Ishikawa (cell line): ENCODE measurements around the gene EDIL3.

ENCODE experiments used
- CEBPB ChIP-seq: IDR thresholded peaks from 2 replicates; pipeline ENCODE4 v1.6.1; 2012
- CREB1 ChIP-seq: IDR thresholded peaks from 2 replicates; pipeline ENCODE4 v1.6.1; 2012; ENCODE audit warnings: low read depth
- EGR1 ChIP-seq: IDR thresholded peaks from 2 replicates; pipeline ENCODE4 v1.6.1; 2012
- EP300 ChIP-seq: IDR thresholded peaks from 2 replicates; pipeline ENCODE4 v1.6.1; 2012; ENCODE audit warnings: borderline replicate concordance
- FOXM1 ChIP-seq: IDR thresholded peaks from 2 replicates; pipeline ENCODE4 v1.6.1; 2012; ENCODE audit warnings: low read depth, borderline replicate concordance
- NFIC ChIP-seq: IDR thresholded peaks from 2 replicates; pipeline ENCODE4 v1.6.1; 2012
- RAD21 ChIP-seq: IDR thresholded peaks from 2 replicates; pipeline ENCODE4 v1.6.1; 2012; ENCODE audit warnings: low read depth
- TAF1 ChIP-seq: IDR thresholded peaks from 2 replicates; pipeline ENCODE4 v1.6.1; 2012; ENCODE audit warnings: low read depth, mild to moderate bottlenecking
- TCF12 ChIP-seq: IDR thresholded peaks from 2 replicates; pipeline ENCODE4 v1.6.1; 2012; ENCODE audit warnings: low read depth
- TEAD4 ChIP-seq: IDR thresholded peaks from 2 replicates; pipeline ENCODE4 v1.6.1; 2012
- YY1 ChIP-seq: IDR thresholded peaks from 2 replicates; pipeline ENCODE4 v1.6.1; 2012; ENCODE audit warnings: low read depth
- ZBTB7A ChIP-seq: IDR thresholded peaks from 2 replicates; pipeline ENCODE4 v1.6.1; 2012; ENCODE audit warnings: low read depth
- TF ChIP-seq, protein P1 (sequence below): IDR thresholded peaks from 2 replicates; pipeline ENCODE4 v1.6.1; 2012; ENCODE audit warnings: low read depth, mild to moderate bottlenecking
- TF ChIP-seq, protein P2 (sequence below): IDR thresholded peaks from 2 replicates; pipeline ENCODE4 v1.6.1; 2012
- TF ChIP-seq, protein P3 (sequence below): IDR thresholded peaks from 2 replicates; pipeline ENCODE4 v1.6.1; 2012

Gene EDIL3

DNA sequence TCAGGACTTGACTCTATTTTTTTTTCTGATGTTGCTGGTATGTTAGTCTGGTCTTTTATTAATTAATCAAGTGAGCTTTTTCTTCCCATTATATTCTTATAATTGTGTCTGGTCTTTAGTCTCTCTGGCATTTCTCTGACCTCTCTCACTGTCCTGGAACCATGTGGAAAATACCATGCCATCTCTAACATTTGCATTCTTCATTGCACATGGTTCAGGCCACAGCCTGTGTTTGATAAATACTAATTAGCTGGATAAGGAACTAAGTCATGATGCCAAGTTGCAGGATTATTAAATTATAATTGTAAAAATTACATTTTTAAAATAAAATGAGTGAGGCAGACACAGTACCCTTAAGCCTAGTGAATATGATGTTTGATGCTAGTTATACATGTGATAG, 155.6 kb downstream of the EDIL3 start:
- TF ChIP-seq TEAD4, result no peak

DNA sequence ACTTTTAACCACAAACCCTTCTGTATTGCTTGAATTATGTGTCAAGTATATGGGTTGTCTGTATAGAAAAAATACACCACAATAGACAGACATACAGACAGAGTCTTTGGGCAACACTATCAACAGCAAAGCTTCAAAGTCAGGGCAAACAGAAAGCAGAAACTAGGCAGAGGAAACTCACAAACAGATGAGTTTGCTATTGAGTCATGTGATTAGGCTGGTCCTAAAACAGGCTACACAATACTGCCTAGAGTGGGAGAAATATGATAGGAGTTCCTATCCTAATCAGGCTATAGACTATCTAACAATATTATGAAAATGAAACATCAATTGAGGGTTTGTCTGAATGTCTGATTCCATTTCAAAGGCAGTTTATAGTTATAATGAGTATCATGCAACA, 156.4 kb downstream of the EDIL3 start:
- no peak for TF ChIP-seq ZBTB7A
- TF ChIP-seq, protein P1, sequence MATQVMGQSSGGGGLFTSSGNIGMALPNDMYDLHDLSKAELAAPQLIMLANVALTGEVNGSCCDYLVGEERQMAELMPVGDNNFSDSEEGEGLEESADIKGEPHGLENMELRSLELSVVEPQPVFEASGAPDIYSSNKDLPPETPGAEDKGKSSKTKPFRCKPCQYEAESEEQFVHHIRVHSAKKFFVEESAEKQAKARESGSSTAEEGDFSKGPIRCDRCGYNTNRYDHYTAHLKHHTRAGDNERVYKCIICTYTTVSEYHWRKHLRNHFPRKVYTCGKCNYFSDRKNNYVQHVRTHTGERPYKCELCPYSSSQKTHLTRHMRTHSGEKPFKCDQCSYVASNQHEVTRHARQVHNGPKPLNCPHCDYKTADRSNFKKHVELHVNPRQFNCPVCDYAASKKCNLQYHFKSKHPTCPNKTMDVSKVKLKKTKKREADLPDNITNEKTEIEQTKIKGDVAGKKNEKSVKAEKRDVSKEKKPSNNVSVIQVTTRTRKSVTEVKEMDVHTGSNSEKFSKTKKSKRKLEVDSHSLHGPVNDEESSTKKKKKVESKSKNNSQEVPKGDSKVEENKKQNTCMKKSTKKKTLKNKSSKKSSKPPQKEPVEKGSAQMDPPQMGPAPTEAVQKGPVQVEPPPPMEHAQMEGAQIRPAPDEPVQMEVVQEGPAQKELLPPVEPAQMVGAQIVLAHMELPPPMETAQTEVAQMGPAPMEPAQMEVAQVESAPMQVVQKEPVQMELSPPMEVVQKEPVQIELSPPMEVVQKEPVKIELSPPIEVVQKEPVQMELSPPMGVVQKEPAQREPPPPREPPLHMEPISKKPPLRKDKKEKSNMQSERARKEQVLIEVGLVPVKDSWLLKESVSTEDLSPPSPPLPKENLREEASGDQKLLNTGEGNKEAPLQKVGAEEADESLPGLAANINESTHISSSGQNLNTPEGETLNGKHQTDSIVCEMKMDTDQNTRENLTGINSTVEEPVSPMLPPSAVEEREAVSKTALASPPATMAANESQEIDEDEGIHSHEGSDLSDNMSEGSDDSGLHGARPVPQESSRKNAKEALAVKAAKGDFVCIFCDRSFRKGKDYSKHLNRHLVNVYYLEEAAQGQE, result no peak
- no peak for TF ChIP-seq EGR1
- no peak for TF ChIP-seq EP300
- no peak for TF ChIP-seq FOXM1
- no peak for TF ChIP-seq TAF1
- no peak for TF ChIP-seq NFIC
- TF ChIP-seq CREB1, result no peak
- no peak for TF ChIP-seq CEBPB
- TF ChIP-seq, protein P2, sequence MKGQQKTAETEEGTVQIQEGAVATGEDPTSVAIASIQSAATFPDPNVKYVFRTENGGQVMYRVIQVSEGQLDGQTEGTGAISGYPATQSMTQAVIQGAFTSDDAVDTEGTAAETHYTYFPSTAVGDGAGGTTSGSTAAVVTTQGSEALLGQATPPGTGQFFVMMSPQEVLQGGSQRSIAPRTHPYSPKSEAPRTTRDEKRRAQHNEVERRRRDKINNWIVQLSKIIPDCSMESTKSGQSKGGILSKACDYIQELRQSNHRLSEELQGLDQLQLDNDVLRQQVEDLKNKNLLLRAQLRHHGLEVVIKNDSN, result no peak
- no peak for TF ChIP-seq TCF12
- TF ChIP-seq TEAD4, result no peak
- no peak for TF ChIP-seq YY1
- TF ChIP-seq RAD21, result no peak

DNA sequence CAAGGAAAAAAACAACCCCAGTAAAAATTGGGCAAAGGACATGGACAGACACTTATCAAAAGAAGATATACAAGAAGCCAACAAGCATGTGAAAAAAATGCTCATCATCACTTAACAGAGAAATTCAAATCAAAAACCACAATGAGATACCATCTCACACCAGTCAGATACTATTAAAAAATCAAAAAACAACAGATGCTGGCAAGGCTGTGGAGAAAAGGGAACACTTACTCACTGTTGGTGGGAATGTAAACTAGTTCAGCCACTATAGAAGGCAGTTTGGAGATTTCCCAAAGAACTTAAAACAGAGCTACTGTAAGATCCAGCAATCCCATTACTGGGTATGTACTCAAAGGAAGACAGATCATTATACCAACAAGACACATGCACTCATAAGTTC, 157.4 kb downstream of the EDIL3 start:
- TF ChIP-seq, protein P2, result no peak
- no peak for TF ChIP-seq ZBTB7A
- TF ChIP-seq, protein P3, sequence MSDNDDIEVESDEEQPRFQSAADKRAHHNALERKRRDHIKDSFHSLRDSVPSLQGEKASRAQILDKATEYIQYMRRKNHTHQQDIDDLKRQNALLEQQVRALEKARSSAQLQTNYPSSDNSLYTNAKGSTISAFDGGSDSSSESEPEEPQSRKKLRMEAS, result no peak
- TF ChIP-seq, protein P1, result no peak
- TF ChIP-seq FOXM1, result no peak
- TF ChIP-seq CREB1, result no peak
- TF ChIP-seq EP300, result no peak
- no peak for TF ChIP-seq TCF12
- no peak for TF ChIP-seq RAD21
- no peak for TF ChIP-seq CEBPB
- no peak for TF ChIP-seq EGR1
- no peak for TF ChIP-seq TEAD4
- no peak for TF ChIP-seq YY1
- no peak for TF ChIP-seq NFIC
- no peak for TF ChIP-seq TAF1

DNA sequence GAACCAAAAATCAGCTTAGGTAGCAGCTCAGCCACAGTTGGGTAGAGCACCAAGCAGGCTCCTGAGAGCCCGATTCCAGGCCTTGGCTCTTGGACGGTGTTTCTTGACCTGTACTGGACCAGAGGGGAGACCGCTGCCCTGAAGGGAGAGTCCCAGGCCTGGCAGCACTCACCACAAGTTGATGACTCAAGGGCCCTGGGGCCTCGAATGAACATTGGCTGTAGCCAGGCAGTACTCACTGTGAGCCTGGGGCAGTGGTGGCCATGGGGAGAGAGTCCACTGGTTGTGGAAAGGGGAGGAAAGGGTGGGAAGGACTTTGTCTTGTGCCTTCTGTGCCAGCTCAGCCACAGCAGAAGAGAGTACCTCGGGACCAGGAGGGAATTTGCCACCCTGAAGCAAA, 166.1 kb downstream of the EDIL3 start:
- TF ChIP-seq FOXM1 (no peak), TEAD4 (no peak), CREB1 (no peak)
- TF ChIP-seq, protein P2, result no peak
- TF ChIP-seq, protein P3, result no peak

DNA sequence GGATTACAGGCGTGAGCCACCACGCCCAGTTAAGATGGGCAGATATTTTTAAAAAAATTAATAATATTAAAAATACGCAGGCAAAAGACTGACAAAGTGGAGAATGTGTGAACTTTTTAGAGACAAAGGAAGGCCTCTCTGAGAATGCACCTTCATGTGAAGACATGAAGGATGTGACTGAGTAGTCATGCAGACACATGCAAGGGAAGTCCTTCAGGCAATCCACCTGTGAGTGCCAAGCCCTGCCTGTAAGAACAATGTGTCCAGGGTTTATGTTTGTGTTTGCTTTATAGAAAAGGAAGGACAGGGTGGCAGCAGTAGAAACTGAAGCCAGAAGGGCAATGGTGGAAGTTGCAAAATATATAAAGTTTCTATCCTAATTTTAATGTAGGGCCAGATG, 169.2 kb downstream of the EDIL3 start:
- TF ChIP-seq TCF12, result no peak
- no peak for TF ChIP-seq TAF1
- TF ChIP-seq CREB1, result no peak
- TF ChIP-seq EGR1, result no peak
- TF ChIP-seq, protein P2, result no peak
- no peak for TF ChIP-seq FOXM1
- no peak for TF ChIP-seq ZBTB7A
- TF ChIP-seq, protein P3, result no peak
- TF ChIP-seq TEAD4, result no peak

DNA sequence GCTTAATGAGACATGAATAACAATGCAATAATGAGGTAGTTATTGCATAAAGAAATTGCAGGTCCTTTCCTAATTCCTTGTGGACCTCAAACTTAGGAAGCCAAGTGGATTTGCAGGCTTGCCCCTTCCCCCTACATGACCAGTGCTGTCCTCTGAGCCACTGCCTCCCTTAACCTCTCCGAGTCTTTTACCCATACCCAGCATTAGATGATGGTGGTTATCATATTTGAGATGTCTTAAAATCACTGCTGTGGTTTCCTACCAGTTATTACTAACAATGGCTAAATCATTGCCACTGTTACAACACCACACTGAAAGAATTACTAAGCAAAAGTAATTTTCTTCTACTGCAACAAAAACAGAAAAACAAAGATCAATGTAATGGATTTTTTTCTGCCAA, 170.8 kb downstream of the EDIL3 start:
- TF ChIP-seq FOXM1 (no peak), YY1 (no peak), NFIC (no peak), RAD21 (no peak)
- TF ChIP-seq, protein P2, result no peak
- TF ChIP-seq, protein P3, result no peak
